Left ventricle myocardium superior (tissue), 1 donor: ENCODE data around the gene RLN3. TPM values are rescaled to one million over a fixed set of nuclear protein-coding genes. Genes with fewer than 3 reads are reported as not detected.

Experiments used
- ATAC-seq: fragments of 200-7000 bp; cut with Tn5 transposase; one replicate; pipeline ENCODE4 v1.9.1; 2020; ENCODE audit warnings: mild to moderate bottlenecking, moderate library complexity
- DNase-seq: peaks from one replicate; pipeline ENCODE4 v3.0.0-alpha.2; 2020
- intact Hi-C: fragments of 100-400 bp; cut with micrococcal nuclease; formaldehyde crosslinking; loops from one replicate; pipeline ENCODE4 v1.11.0; 2022
- long read RNA-seq: library from polyadenylated mRNA; unstranded; transcript quantifications from one replicate; pipeline ENCODE4 v2.0.0, GENCODE V29; 2021
- total RNA-seq: library from RNA; stranded (reverse); fragmentation: NEBNext Ultra II Directional; extraction: Animal tissue kit (Norgen Biotek cat#: 25700); gene quantifications from one replicate; pipeline ENCODE4 v1.2.1, GENCODE V29; 2021
- donor health status: DM: no; HTN: yes; CAD: no; lungs with severe emphysema.

Gene RLN3
- not detected for total RNA-seq
- long read RNA-seq: 0 reads

- intact Hi-C loops: no loop called here
- DNase-seq (peak; percentile 14), ATAC-seq (no peak)
Measured at GRCh38 chr19:14027856-14028450, at the start of gene RLN3. TSS of gene RLN3 (plus strand) at chr19:14028148. CDS start at chr19:14028205, 57 bp downstream.

- intact Hi-C loops: no loop called here
- ATAC-seq: peak; percentile 83
Measured at GRCh38 chr19:13978351-13979243, 49.4 kb upstream of the RLN3 start.

GRCh38 chr19:13979244-13979615 is 48.7 kb upstream of the RLN3 start:
- intact Hi-C loops: no loop called here
- no peak for DNase-seq
- ATAC-seq: no peak

More at GRCh38 chr19:13978351-13979243, 49.4 kb upstream of the RLN3 start:
- DNase-seq: peak; percentile 92

- DNase-seq (no peak), ATAC-seq (no peak)
- intact Hi-C loops: no loop called here
Measured at GRCh38 chr19:13979686-13980085, 48.3 kb upstream of the RLN3 start.

- intact Hi-C loops: no loop called here
- DNase-seq (no peak), ATAC-seq (no peak)
Measured at GRCh38 chr19:13980340-13980739, 47.6 kb upstream of the RLN3 start.

GRCh38 chr19:13981021-13981420 is 46.9 kb upstream of the RLN3 start:
- no peak for ATAC-seq
- intact Hi-C loops: no loop called here
- no peak for DNase-seq

- intact Hi-C loops: no loop called here
- DNase-seq (no peak), ATAC-seq (no peak)
Measured at GRCh38 chr19:13981467-13981866, 46.5 kb upstream of the RLN3 start.

- DNase-seq (no peak), ATAC-seq (no peak)
- intact Hi-C loops: no loop called here
Measured at GRCh38 chr19:13981988-13982501, 45.9 kb upstream of the RLN3 start.

GRCh38 chr19:13982773-13983172 is 45.2 kb upstream of the RLN3 start:
- no peak for DNase-seq
- intact Hi-C loops: no loop called here
- ATAC-seq: no peak

GRCh38 chr19:13983213-13983889 is 44.6 kb upstream of the RLN3 start:
- no peak for DNase-seq
- ATAC-seq: no peak
- intact Hi-C loops: no loop called here

GRCh38 chr19:13984186-13984585 is 43.8 kb upstream of the RLN3 start:
- ATAC-seq (no peak), DNase-seq (no peak)
- intact Hi-C loops: no loop called here

- DNase-seq: no peak
- intact Hi-C loops: no loop called here
- no peak for ATAC-seq
Measured at GRCh38 chr19:13984875-13985741, 42.8 kb upstream of the RLN3 start.

GRCh38 chr19:13985771-13986347 is 42.1 kb upstream of the RLN3 start:
- DNase-seq: no peak
- no peak for ATAC-seq
- intact Hi-C loops: no loop called here

- intact Hi-C loops: no loop called here
- ATAC-seq: peak; percentile 61
- peak; percentile 92 for DNase-seq
Measured at GRCh38 chr19:13986348-13986904, 41.5 kb upstream of the RLN3 start.

GRCh38 chr19:13987101-13987890 is 40.7 kb upstream of the RLN3 start:
- intact Hi-C loops: no loop called here
- DNase-seq: peak; percentile 76

GRCh38 chr19:13989487-13989886 is 38.5 kb upstream of the RLN3 start:
- ATAC-seq (no peak), DNase-seq (no peak)
- intact Hi-C loops: no loop called here

More at GRCh38 chr19:13987101-13987890, 40.7 kb upstream of the RLN3 start:
- ATAC-seq: peak; percentile 77

GRCh38 chr19:13990085-13990484 is 37.9 kb upstream of the RLN3 start:
- no peak for ATAC-seq
- DNase-seq: no peak
- intact Hi-C loops: no loop called here

- ATAC-seq: no peak
- no peak for DNase-seq
- intact Hi-C loops: no loop called here
Measured at GRCh38 chr19:13992025-13992424, 35.9 kb upstream of the RLN3 start.
